Nephron (organoid): ENCODE data around the gene HSPBP1.

Source experiments
- H3K27ac Mint-ChIP-seq, 3 experiments: 2 replicates each; pipeline ENCODE4 v1.8.0; 2020; ENCODE audit warnings: mixed read lengths in 3 of 3, mild to moderate bottlenecking in 2 of 3, moderate library complexity in 1 of 3
- H3K27me3 Mint-ChIP-seq: 2 replicates; pipeline ENCODE4 v1.8.0; 2021; ENCODE audit warnings: low read depth, mild to moderate bottlenecking, moderate library complexity, mixed read lengths
- H3K36me3 Mint-ChIP-seq: 2 replicates; pipeline ENCODE4 v1.8.0; 2020; ENCODE audit warnings: low read depth, mixed read lengths
- H3K4me1 Mint-ChIP-seq: 2 replicates; pipeline ENCODE4 v1.8.0; 2020; ENCODE audit warnings: mixed read lengths
- H3K4me3 Mint-ChIP-seq, 3 experiments: 2 replicates each; pipeline ENCODE4 v1.8.0; 2020; ENCODE audit warnings: mild to moderate bottlenecking in 3 of 3, mixed read lengths in 3 of 3, moderate library complexity in 2 of 3
- H3K9me3 Mint-ChIP-seq: 2 replicates; pipeline ENCODE4 v1.8.0; 2020; ENCODE audit warnings: mixed read lengths
- TF ChIP-seq, protein P1 (sequence below), 3 experiments: fragments of 200-600 bp; sonication (generic); IDR thresholded peaks; one replicate each; pipeline ENCODE4 v1.5.0; 2021; ENCODE audit warnings: antibody characterized with exemption in 3 of 3; ENCODE audit not compliant: unreplicated experiment in 3 of 3

The HSPBP1 gene

DNA sequence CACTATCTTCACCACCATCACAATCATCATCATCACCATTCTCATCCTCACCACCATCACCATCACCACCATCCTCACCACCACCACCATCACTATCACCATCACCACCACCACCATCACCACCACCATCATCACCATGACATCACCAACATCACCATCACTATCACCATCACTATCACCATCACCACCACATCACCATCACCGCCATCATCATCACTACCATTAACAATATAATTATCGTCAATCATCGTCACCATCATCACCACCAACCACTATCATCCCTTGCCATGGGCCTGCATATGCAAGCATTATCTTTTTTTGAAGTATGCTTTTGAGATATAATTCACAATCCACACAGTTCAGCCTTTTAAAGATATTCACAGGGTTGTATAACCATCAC is 13.5 kb downstream of the HSPBP1 start:
- Mint-ChIP-seq H3K27me3 (peaks cover 5% of the 10 kb centered on the region), H3K36me3 (peaks cover 37% of the 10 kb centered on the region), H3K4me1 (peaks cover 7% of the 10 kb centered on the region), H3K27ac (peak overlapping the region in 1 of 3 experiments; percentile 2), H3K9me3 (peaks cover 9% of the 10 kb centered on the region), H3K4me3 (peak overlapping the region in 1 of 3 experiments; percentile 20)
- TF ChIP-seq, protein P1, sequence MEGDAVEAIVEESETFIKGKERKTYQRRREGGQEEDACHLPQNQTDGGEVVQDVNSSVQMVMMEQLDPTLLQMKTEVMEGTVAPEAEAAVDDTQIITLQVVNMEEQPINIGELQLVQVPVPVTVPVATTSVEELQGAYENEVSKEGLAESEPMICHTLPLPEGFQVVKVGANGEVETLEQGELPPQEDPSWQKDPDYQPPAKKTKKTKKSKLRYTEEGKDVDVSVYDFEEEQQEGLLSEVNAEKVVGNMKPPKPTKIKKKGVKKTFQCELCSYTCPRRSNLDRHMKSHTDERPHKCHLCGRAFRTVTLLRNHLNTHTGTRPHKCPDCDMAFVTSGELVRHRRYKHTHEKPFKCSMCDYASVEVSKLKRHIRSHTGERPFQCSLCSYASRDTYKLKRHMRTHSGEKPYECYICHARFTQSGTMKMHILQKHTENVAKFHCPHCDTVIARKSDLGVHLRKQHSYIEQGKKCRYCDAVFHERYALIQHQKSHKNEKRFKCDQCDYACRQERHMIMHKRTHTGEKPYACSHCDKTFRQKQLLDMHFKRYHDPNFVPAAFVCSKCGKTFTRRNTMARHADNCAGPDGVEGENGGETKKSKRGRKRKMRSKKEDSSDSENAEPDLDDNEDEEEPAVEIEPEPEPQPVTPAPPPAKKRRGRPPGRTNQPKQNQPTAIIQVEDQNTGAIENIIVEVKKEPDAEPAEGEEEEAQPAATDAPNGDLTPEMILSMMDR (IDR thresholded peaks at IDR 0.05; ENCODE audit: unreplicated experiment in 3 of 3), result no peak

DNA sequence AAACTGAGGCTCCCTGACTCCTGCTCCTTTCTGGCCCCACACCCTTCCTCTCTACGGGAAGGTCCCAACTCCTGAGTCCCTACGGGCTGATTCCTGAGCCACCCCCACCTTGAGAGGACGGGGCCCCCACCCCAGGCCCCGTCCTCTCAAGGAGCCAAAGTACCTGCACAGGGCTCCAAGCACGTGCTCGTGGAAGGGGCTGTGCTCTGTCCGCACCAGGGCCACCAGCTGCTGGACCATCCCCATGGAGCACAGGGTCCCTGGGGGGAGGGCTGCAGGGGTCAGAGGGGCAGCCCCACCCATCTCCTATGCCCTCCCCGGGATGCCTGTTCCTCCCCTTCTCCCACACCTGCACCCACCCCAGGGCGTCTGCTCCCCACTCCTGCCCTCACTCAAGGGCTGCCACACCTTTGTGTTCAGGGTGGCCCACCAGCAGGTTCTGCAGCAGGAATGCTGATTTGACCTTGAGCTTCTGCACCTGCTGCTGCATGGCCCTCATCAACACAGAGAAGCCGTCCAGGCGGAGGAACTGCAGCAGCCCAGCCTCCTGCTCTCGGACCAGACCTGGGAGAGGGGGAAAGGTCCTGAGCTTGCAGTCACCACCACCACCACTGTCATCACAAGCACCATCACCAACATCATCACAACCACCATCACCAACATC is 14.1 kb downstream of the HSPBP1 start:
- H3K9me3 Mint-ChIP-seq, result peaks cover 9% of the 10 kb centered on the region
- TF ChIP-seq, protein P1 (IDR thresholded peaks at IDR 0.05; ENCODE audit: unreplicated experiment in 3 of 3), result no peak
- peaks cover 5% of the 10 kb centered on the region for H3K27me3 Mint-ChIP-seq
- H3K27ac Mint-ChIP-seq, result peak overlapping the region in 1 of 3 experiments; percentile 2
- peak overlapping the region in 1 of 3 experiments; percentile 20 for H3K4me3 Mint-ChIP-seq
- H3K36me3 Mint-ChIP-seq, result peaks cover 34% of the 10 kb centered on the region
- peaks cover 7% of the 10 kb centered on the region for H3K4me1 Mint-ChIP-seq

DNA sequence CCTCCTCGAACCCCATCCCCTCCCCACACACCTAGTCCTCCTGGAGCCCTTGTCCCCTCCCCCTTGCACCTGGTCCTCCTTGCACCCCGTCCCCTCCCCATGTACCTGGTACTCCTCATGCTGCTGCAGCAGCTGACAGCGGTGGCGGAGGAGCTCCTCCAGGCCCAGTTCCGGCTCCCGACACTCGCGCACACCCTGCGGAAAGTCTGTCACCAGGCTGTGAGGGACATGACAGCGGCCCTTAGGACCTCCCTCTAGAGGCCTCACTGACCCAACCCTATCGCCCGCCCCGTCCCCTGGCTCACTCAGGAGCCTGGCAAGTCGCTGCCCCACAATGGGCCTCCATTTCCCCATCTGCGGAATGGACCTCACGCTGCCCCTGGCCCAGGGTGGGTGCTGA is 14.7 kb downstream of the HSPBP1 start:
- Mint-ChIP-seq H3K4me1 (peaks cover 7% of the 10 kb centered on the region), H3K27ac (no peak overlapping the region), H3K27me3 (peaks cover 5% of the 10 kb centered on the region), H3K4me3 (no peak overlapping the region), H3K36me3 (peaks cover 30% of the 10 kb centered on the region), H3K9me3 (peaks cover 9% of the 10 kb centered on the region)
- TF ChIP-seq, protein P1 (IDR thresholded peaks at IDR 0.05; ENCODE audit: unreplicated experiment in 3 of 3), result no peak

DNA sequence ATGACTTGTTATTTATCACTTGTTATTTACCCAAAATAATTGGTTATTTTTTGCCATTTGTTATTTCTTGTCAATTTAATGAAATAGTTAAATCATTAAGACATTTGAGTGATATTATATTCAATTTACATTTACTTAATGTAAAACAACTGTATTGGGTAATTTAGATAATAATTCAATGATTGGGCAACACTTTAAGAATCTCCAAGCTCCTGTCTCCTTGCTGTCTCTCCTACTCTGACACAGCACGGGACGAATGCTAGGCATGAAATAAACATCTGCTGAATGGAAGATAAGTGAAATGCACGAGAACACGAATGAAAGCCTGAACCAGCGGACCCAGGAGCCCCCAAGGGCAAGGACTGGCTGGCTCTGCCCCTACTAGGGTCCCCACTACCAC is 15.4 kb downstream of the HSPBP1 start:
- Mint-ChIP-seq H3K4me1 (peaks cover 7% of the 10 kb centered on the region), H3K27me3 (peaks cover 5% of the 10 kb centered on the region), H3K9me3 (peaks cover 9% of the 10 kb centered on the region), H3K27ac (no peak overlapping the region), H3K4me3 (no peak overlapping the region), H3K36me3 (peaks cover 26% of the 10 kb centered on the region)
- TF ChIP-seq, protein P1 (IDR thresholded peaks at IDR 0.05; ENCODE audit: unreplicated experiment in 3 of 3), result no peak

DNA sequence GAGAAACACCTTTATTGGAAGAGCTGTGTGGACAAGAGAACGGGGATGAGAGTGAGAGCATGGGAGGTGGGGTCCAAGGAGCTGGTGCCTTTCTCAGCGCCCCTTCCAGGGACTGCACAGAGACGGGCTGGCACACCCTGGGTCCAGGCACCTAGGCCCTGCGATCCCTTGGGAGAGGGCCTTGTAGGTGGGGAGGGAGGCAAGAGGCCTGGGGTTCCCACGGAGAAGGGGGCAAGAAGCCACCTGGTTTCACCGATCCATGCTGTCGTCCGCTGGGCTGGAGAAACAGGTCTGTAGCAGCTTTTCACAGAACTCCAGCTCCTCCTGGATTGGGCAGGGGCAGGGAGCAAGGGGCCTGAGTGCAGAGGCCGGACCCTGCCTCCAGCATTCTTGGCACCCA is 17.6 kb downstream of the HSPBP1 start:
- TF ChIP-seq, protein P1 (IDR thresholded peaks at IDR 0.05; ENCODE audit: unreplicated experiment in 3 of 3), result no peak
- H3K27me3 Mint-ChIP-seq, result peaks cover 5% of the 10 kb centered on the region
- no peak overlapping the region for H3K4me3 Mint-ChIP-seq
- H3K4me1 Mint-ChIP-seq, result peaks cover 9% of the 10 kb centered on the region
- peaks cover 14% of the 10 kb centered on the region for H3K36me3 Mint-ChIP-seq
- peaks cover 7% of the 10 kb centered on the region for H3K9me3 Mint-ChIP-seq
- H3K27ac Mint-ChIP-seq, result no peak overlapping the region

DNA sequence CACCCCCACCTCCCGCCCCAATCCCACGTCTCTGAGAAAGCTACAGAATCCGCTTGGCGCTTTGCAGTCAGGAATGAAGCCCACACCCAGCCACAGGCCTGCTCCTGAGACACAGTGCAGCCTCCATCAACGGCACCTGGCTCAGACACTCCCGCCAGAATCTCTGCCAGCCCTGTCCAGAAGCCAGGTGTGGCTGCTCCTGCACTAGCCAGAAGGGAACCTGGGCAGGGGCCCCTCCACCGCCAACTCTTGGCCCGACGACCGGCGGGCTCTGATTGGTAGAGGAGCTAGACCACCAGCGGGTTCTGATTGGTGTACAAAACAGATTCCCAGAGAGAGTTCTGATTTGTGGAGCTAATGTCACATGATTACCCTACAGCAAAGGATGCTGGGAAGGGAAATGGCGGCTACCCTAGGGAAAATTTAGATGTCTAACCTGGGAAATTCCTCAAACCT is 18.2 kb downstream of the HSPBP1 start:
- H3K36me3 Mint-ChIP-seq, result peaks cover 12% of the 10 kb centered on the region
- H3K4me1 Mint-ChIP-seq, result peaks cover 15% of the 10 kb centered on the region
- no peak overlapping the region for H3K27ac Mint-ChIP-seq
- H3K4me3 Mint-ChIP-seq, result peak overlapping the region in 1 of 3 experiments; percentile 25
- TF ChIP-seq, protein P1 (IDR thresholded peaks at IDR 0.05; ENCODE audit: unreplicated experiment in 3 of 3), result no peak
- peaks cover 5% of the 10 kb centered on the region for H3K9me3 Mint-ChIP-seq
- peaks cover 5% of the 10 kb centered on the region for H3K27me3 Mint-ChIP-seq
